ENCODE data around the gene TARS2.

TARS2 gene

DNA sequence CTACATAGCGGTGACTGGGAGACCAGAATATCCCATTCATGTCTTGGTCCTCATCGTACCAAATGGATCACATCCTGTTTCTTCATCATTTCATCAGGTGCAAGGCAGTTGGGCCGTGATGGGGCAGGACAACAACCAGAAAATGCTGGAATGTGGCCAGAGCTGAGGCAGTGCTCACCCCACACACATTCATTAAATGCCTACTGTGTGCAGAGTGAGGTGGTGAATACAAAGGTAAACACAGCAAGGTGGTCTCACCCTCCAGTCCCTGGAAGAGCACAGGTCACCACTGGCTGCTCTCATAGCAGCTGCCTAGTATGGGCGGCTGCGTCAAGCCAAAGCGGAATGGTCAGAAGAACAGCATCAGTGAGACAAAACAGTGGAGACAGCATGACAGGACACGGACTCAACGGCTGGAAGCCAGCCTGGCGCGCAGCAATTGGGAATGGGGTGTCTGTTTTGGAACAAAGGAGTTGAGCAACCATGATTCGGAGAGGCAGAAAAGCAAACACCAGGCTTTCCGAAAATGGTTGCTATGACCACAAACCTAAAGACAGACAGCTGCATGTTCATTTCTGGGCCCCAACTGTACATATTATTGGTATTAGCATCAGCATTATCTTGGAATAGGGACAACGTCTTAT lies 56.4 kb downstream of the TARS2 start:
- DNase-seq, result peak in 1 of 3 donors; percentile 7

DNA sequence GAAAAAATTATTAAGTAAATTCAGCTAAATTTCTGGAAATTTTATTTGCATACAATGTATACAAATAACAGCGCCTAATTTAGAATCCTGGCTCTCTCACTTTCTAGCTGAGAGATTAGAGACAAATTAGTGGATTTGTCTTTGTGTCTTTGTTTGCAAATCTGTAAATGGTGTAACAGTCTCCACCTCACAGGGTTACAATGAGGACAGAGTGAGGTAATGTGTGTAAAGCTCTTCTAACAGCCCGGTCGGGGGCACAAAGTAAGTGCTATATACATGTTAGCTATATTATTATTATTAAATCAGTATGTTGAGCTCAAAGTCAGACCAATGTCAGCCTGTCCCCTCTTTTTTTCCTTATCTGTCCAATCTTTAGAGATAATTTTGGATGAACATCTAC lies 57.0 kb downstream of the TARS2 start:
- peak in 1 of 3 donors; percentile 4 for DNase-seq

DNA sequence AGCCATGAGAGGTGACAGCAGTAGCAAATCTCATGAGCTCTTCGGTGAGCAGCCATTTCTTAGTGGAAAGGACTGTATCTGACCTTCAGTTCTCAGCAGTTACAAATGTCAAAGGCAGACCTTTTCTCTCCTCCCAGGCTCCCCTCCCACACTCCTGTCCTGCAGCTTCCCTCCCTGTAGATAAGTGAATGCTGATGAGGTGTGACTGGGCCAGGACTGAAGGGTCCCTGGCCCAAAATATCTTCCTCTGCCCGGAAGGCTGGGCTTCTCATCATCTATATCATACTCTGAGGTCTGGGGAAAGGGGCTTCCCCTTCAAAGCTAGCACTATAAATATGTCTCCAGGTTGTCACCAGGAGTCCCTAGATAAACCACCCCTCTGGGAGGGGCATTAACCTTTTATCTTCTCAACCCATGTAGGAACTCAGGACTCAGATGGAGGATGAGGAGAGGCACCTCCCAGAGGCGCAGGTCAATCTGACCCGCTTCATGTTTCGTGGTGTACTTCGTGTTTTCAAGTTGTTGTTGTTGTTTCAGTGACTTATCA lies 58.3 kb downstream of the TARS2 start:
- DNase-seq, result peak in 1 of 3 donors; percentile 16

DNA sequence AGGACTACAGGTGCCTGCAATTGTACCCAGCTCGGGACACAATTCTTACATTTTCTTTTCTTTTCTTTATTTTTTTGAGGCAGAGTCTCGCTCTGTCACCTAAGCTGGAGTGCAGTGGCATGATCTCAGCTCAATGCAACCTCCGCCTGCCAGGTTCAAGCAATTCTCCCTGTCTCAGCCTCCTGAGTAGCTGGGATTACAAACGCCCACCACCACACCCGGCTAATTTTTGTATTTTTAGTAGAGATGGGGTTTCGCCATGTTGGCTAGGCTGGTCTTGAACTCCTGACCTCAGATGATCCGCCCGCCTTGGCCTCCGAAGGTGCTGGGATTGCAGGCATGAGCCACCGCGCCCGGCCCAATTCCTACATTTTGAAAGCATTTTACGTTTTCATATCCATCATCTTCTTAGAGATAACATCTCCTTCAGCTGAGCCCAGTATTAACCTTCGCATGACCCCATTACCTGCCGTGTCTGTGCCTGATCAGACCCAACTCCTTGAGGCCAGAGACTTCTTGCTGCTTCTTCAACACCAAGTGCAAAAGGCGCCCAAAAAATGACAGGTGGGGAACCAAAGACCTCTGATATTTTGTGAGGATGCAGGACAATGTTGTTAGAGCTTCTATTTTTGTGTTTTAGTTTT lies 59.2 kb downstream of the TARS2 start:
- DNase-seq, result no peak

DNA sequence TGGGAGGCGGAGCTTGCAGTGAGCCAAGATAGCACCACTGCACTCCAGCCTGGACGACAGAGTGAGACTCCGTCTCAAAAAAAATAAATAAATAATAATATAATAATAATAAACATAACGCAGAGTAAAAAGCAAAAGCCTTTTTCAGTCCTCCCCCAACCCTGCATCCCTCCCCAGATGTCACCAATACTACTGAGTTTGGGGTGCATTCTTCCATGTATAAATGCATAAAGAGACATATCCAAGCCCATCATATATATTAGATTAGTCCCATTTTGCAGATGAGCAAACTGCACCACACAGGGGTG lies 61.1 kb downstream of the TARS2 start:
- no peak for DNase-seq

DNA sequence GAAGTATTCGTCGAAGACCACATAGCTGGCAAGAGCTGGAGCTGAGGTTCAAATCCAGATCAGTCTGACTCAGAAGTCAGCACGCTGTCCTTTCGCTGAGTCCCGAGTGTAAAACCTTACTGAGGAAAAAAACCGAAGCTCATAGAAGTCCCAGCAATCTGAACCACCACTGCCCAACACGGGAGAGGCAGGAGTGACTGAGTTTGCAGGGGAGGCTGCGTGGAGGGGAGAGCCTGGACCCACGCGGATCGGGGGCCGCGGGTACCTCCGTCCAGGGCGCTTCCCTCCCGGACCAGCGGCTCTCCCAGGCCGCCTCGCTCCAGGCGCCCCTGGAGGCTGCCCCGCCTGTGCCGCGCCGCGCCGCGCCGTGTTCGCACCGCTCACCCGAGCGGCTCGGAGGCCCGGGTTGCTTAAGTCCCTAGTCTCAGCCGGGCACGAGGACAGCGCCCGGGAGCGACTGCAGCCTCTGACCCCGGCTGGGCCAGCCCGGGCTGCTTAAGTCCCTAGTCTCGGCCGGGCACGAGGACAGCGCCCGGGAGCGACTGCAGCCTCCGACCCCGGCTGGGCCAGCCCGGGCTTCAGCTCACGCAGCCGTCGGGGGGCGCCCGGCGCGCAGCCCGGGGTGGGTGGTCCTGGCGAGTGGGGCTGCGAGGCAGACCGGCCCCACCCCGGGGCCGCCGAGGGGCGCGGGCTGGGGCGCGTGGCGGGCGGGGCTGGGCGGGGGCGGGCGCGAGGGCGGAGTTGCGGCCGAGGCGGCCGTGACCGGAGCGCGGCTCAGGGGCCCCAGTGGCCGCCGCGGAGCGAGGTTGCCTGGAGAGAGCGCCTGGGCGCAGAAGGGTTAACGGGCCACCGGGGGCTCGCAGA lies 61.6 kb downstream of the TARS2 start, which contains the start of gene ADAMTSL4:
ADAMTSL4 (plus strand) TSS at position 777 of the 864 bp plus-strand sequence. CDS start 2,881 bp downstream, outside the sequence.
- peak; percentile 68 to 86 (median 75) for DNase-seq

DNA sequence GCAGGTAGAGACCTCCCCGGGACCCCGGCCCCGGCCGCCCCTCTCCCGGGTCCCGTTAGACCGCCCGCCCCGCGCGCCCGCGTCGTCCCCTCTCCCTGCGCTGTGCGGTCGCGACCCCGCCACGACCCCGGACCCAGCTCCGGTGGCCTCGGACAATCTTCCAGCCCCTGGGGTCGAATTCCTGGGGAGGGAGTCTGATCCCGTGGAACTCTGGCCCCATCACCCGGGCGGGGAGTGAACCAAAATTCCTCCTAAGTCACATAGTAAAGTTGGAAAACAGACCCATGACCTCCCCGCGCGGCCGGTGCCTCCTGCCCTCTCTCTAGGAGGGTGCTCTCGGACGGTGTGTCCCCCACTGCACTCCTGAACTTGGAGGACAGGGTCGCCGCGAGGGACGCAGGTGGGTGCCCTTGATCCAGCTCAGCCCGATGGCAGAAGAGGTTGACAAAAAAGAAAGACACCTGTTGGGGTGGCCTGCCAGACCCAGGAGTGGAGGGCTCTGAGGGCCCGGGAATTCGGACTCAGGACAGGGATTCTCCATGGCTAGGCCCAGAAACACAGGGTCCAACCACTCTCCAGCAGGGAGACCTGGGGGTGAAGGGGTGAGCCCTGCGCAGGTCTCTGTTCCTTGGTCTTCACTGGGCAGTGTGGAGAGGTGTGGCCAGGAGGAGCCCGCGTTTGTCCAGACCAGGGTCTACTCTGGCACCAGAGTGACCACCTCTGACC lies 62.4 kb downstream of the TARS2 start:
- DNase-seq, result peak in 1 of 3 donors; percentile 7

DNA sequence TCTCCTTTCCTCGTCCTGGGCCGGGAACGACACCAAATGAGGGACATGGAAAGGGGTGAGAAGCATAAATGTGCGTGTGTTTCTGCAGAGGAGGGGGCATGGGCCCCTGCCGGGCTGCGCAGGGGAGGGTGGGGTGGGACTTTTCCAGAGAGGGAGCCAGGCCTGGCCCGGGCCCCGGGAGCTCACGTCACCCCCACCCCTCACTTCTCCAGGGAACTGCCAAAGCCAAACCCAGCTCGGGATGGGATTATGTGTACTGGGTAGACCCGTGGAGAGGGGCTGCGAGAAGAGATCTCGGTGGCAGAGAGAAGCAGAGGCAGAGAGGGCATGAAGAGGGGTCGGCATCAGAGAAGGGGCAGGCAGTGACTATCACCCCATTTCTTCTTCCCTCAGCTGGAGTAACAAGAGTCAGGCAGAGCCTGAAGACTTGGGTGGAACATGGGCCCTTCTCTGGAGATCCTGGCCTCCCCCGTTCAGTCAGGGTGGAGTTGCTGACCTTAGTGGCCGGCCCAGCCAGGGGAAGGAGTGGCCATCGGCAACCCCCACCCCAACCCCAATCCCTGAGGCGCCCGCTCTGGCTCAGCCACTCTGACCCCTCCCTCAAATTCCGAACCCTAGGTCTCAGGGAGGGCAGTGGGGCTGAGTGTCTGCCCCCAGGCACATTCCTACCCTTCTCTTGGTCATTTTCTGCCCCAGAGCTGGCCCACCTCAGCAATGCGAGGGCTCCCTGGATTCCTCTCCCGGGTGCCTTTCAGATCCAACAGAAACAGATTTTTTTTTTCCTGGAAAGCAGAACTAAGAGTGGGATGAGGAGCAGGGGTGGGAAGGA lies 63.2 kb downstream of the TARS2 start:
- no peak for DNase-seq

DNA sequence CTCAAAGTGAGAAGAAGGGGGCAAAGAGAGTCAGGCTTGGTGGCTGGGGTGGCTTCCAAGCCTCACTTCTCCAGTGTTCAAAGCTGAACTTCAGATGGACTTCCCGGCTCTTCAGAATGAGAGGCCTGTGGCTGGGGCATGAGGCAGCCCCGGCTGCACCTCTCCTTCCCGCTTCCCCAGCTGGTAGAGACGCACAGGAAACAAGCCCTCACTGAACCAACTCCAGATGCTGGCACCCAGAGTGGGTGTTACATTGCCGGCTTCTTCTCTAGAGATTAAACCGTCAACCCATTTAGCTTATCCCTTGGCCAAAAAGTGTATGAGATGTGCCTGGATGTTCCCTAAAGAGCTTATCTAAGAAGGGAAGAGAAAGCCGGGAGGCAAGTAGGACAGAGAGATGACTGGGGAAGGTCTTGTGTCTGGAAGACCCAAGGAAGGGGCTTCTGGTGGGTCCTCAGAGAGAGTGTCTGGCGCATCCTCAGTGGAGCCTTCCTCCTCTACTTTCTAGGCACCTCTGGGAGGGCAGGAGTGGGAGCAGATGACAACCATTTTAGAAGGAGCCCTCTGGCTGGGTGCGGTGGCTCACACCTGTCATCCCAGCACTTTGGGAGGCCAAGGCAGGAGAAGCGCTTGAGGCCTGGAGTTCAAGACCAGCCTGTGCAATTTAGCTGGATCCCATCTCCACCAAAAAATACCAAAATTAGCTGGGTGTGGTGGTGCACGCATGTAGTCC lies 64.0 kb downstream of the TARS2 start:
- peak; percentile 58 to 69 (median 63) for DNase-seq

DNA sequence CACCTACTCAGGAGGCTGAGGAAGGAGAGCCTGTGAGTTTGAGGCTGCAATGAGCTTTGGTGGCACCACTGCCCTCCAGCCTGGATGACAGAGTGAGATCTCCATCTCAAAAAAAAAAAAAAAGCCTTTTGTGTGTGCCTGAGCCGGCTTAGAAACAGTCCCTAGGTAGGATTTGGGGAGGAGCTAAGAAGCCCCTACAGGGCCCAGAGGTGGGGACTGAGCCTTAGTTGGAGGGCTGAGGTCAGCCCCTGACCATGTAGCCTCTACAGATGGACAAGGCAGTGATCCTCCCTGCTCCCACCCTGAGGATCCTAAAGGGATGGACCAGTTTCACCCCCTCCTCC lies 64.5 kb downstream of the TARS2 start:
- no peak for DNase-seq

DNA sequence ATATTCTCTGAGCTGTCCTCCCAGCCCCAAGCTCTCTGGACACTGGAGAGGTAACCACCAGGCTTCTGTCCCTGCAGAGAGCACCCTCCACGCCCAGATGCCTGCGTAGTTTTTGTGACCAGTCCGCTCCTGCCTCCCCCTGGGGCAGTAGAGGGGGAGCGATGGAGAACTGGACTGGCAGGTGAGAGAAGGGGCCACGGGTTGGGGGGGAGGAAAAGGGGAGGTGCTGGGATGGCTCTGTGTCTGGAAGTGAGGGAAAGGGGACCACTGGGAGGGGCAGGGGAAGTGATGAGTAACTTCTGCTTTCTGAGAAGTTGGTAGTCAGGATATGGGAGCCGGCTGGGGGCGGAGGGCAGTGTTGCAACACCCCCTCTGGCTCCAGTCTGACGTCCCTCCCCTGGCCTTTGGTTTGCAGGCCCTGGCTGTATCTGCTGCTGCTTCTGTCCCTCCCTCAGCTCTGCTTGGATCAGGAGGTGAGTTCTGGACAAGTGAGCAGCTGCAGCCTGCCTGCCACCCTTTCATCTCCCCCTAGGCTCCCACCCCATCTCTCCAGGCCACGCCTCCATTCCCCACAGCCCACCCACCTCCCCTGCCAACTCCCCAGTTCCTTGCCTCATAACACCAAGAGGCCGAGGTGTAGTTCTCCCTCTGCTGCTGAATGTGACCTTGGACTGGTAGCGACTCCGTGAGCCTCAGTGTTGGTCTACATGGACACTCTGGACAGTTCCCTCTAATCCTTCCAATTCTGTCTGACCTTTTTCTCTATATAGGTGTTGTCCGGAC lies 65.1 kb downstream of the TARS2 start:
- DNase-seq, result peak; percentile 93 to 95 (median 94)

DNA sequence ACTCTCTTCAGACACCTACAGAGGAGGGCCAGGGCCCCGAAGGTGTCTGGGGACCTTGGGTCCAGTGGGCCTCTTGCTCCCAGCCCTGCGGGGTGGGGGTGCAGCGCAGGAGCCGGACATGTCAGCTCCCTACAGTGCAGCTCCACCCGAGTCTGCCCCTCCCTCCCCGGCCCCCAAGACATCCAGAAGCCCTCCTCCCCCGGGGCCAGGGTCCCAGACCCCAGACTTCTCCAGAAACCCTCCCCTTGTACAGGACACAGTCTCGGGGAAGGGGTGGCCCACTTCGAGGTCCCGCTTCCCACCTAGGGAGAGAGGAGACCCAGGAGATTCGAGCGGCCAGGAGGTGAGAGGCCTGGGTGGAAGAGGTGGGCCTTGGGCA lies 65.7 kb downstream of the TARS2 start:
- no peak for DNase-seq

DNA sequence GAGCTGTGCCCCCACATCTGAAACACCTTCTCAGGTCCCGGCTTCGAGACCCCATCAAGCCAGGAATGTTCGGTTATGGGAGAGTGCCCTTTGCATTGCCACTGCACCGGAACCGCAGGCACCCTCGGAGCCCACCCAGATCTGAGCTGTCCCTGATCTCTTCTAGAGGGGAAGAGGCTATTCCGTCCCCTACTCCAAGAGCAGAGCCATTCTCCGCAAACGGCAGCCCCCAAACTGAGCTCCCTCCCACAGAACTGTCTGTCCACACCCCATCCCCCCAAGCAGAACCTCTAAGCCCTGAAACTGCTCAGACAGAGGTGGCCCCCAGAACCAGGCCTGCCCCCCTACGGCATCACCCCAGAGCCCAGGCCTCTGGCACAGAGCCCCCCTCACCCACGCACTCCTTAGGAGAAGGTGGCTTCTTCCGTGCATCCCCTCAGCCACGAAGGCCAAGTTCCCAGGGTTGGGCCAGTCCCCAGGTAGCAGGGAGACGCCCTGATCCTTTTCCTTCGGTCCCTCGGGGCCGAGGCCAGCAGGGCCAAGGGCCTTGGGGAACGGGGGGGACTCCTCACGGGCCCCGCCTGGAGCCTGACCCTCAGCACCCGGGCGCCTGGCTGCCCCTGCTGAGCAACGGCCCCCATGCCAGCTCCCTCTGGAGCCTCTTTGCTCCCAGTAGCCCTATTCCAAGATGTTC lies 66.3 kb downstream of the TARS2 start:
- DNase-seq, result no peak

DNA sequence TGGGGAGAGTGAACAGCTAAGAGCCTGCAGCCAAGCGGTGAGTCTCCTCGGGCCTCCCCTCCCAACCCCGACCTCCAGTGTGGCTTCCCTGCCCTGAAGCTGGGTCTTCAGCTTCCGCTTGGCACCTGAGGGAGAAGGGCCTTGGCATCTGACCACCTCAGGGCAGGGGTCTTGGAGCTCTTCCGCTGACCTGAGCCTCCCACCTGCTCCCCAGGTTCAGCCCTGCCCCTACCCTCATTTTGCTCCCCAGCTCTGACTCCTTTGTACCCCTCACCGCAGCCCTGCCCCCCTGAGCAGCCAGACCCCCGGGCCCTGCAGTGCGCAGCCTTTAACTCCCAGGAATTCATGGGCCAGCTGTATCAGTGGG lies 66.8 kb downstream of the TARS2 start:
- DNase-seq, result no peak

DNA sequence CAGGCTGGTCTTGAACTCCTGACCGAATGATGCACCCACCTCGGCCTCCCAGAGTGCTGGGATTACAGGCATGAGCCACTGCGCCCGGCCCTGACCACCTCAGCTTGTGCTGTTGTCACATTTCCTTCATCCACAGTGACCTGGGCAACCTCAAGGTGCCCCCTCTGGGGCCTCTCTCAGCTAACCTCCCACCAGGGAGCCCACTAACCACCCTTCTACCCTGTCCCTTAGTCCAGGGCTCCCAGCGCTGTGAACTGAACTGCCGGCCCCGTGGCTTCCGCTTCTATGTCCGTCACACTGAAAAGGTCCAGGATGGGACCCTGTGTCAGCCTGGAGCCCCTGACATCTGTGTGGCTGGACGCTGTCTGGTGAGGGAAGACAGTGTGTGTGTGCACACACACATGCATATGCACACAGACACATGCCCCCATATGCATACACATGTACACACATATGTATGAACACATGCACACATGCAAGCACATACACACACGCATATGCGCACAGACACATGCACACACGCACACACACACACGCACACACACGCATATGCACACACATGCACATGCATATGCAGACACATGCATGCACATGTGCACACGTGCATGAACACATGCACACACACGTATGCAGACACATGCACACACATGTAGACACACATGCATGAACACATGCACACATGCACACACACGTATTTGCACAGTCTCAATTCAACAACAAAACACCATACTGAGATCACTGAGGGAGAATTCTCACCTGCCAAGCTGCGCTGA lies 68.2 kb downstream of the TARS2 start:
- DNase-seq, result peak in 1 of 3 donors; percentile 5

DNA sequence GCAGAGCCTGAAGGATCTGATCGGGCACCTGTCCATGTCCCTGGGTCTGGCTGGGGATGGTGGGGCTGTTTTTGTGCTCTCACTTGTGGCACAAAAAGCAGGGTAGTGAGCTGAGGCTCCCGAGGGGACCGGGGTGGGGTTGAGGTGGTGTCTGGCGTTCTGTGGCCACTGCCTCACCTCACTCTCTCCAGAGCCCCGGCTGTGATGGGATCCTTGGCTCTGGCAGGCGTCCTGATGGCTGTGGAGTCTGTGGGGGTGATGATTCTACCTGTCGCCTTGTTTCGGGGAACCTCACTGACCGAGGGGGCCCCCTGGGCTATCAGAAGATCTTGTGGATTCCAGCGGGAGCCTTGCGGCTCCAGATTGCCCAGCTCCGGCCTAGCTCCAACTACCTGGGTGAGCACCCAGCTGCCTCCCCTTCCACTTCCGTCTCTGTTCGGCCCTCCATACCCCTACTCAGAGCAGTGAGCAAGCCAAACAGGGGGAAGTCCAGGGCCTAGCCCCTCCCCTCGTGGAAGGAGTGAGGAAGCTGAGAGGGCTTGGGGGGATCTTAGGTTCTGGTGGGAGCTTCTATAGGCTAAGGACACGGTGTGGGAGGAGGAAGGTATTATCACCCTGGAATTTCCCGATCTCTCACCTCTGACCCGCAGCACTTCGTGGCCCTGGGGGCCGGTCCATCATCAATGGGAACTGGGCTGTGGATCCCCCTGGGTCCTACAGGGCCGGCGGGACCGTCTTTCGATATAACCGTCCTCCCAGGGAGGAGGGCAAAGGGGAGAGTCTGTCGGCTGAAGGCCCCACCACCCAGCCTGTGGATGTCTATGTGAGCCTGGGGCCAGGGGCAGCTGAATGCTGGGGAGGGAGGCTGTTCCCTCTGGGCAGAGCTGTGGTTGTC lies 69.0 kb downstream of the TARS2 start:
- no peak for DNase-seq

DNA sequence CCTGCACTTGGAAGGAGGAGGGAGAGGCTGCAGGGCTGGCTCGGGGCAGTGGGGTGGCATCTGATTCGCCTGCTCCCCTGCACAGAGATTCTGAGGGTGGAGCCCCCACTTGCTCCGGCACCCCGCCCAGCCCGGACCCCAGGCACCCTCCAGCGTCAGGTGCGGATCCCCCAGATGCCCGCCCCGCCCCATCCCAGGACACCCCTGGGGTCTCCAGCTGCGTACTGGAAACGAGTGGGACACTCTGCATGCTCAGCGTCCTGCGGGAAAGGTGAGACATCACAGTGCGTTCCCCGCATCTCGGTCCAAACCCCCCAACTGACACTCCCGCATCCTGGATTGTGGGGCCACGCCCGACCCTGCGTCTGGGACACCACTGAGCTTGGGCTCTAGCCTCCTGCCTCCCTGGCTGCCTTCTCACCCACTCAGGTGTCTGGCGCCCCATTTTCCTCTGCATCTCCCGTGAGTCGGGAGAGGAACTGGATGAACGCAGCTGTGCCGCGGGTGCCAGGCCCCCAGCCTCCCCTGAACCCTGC lies 69.9 kb downstream of the TARS2 start:
- no peak for DNase-seq
